HEK293 (cell line): ENCODE data around the gene BEND7.

Experiments
- CTCF ChIA-PET: fragments of 350-600 bp; formaldehyde crosslinking; extraction: SDS; loops from one replicate; lab custom pipeline; 2021; ENCODE audit warnings: antibody characterized with exemption; lab: Yijun Ruan, JAX
- POLR2A ChIA-PET: fragments of 300-600 bp; formaldehyde crosslinking; extraction: SDS; loops from one replicate; lab custom pipeline; 2020; ENCODE audit warnings: antibody characterized with exemption, inconsistent platforms; lab: Yijun Ruan, JAX
- H3K27ac ChIP-seq: fragments of 200-500 bp; sonication (Bioruptor generic); 2 replicates; pipeline ENCODE4 v1.5.1; 2014; ENCODE audit warnings: low read depth, low read length, control low read depth, inconsistent platforms; ENCODE audit errors: extremely low read depth
- H3K36me3 ChIP-seq, 2 experiments: fragments of 200-500 bp in 1 of 2; sonication (Bioruptor generic) in 1 of 2; 1 replicate in 1 of 2; 2 replicates in 1 of 2; pipeline ENCODE4 v1.5.1; 2014 to 2017; ENCODE audit warnings: inconsistent platforms in 2 of 2, low read length in 2 of 2; ENCODE audit not compliant: control insufficient read depth in 2 of 2, insufficient read depth in 1 of 2
- H3K4me1 ChIP-seq: fragments of 200-500 bp; sonication (Bioruptor generic); 2 replicates; pipeline ENCODE4 v1.5.1; 2014; ENCODE audit warnings: mild to moderate bottlenecking, low read length, inconsistent platforms; ENCODE audit not compliant: control insufficient read depth, insufficient read depth
- H3K4me3 ChIP-seq: 2 replicates; pipeline ENCODE4 v1.5.1; 2011; ENCODE audit warnings: low read depth, mild to moderate bottlenecking, control low read depth, low read length, moderate library complexity
- H3K9me3 ChIP-seq: fragments of 200-500 bp; sonication (Bioruptor generic); 2 replicates; pipeline ENCODE4 v1.5.1; 2014; ENCODE audit warnings: low read depth, low read length, inconsistent platforms; ENCODE audit not compliant: control insufficient read depth, insufficient read depth
- BCL11B ChIP-seq: fragments of 450-650 bp; formaldehyde crosslinking; IDR thresholded peaks from 2 replicates; pipeline ENCODE4 v1.5.1; 2016; ENCODE audit warnings: low read depth, missing biosample characterization, missing genetic modification characterization
- GLIS1 ChIP-seq: fragments of 450-650 bp; formaldehyde crosslinking; IDR thresholded peaks from 2 replicates; pipeline ENCODE4 v1.5.1; 2016; ENCODE audit warnings: missing biosample characterization, missing genetic modification characterization
- GLIS2 ChIP-seq: fragments of 450-650 bp; formaldehyde crosslinking; IDR thresholded peaks from 2 replicates; pipeline ENCODE4 v1.5.1; 2016; ENCODE audit warnings: missing biosample characterization, missing genetic modification characterization
- KLF10 ChIP-seq: fragments of 450-650 bp; IDR thresholded peaks from 2 replicates; pipeline ENCODE4 v1.5.1; 2018; ENCODE audit warnings: missing biosample characterization, mild to moderate bottlenecking, missing genetic modification characterization
- KLF9 ChIP-seq: fragments of 450-650 bp; formaldehyde crosslinking; IDR thresholded peaks from 2 replicates; pipeline ENCODE4 v1.5.1; 2016; ENCODE audit warnings: missing biosample characterization, missing genetic modification characterization, low read depth
- TRIM28 ChIP-seq: IDR thresholded peaks from 2 replicates; pipeline ENCODE4 v1.6.1; 2011; ENCODE audit warnings: low read length, control low read depth, borderline replicate concordance
- ZBTB10 ChIP-seq: fragments of 450-650 bp; formaldehyde crosslinking; IDR thresholded peaks from 2 replicates; pipeline ENCODE4 v1.5.1; 2016; ENCODE audit warnings: missing biosample characterization, missing genetic modification characterization
- ZBTB6 ChIP-seq: fragments of 450-650 bp; formaldehyde crosslinking; IDR thresholded peaks from 2 replicates; pipeline ENCODE4 v1.5.1; 2017; ENCODE audit warnings: missing biosample characterization, missing genetic modification characterization
- ZIC2 ChIP-seq: fragments of 450-650 bp; formaldehyde crosslinking; IDR thresholded peaks from 2 replicates; pipeline ENCODE4 v1.5.1; 2016; ENCODE audit warnings: missing biosample characterization, missing genetic modification characterization
- ZNF132 ChIP-seq: fragments of 450-650 bp; formaldehyde crosslinking; IDR thresholded peaks from 2 replicates; pipeline ENCODE4 v1.5.1; 2017; ENCODE audit warnings: missing biosample characterization, missing genetic modification characterization, borderline replicate concordance
- ZNF202 ChIP-seq: fragments of 450-650 bp; formaldehyde crosslinking; IDR thresholded peaks from 2 replicates; pipeline ENCODE4 v1.5.1; 2016; ENCODE audit warnings: missing biosample characterization, missing genetic modification characterization, borderline replicate concordance
- ZNF274 ChIP-seq, 2 experiments: fragments of 200-500 bp in 1 of 2; fragments of 450-650 bp in 1 of 2; sonication (Bioruptor generic) in 1 of 2; formaldehyde crosslinking in 1 of 2; IDR thresholded peaks; 2 replicates each; pipeline versions ENCODE4 v1.5.1 to v1.6.1; 2014 to 2016; ENCODE audit warnings: borderline replicate concordance in 1 of 2, inconsistent platforms in 1 of 2, low read length in 1 of 2, missing biosample characterization in 1 of 2, missing genetic modification characterization in 1 of 2
- ZNF311 ChIP-seq: fragments of 450-650 bp; formaldehyde crosslinking; IDR thresholded peaks from 2 replicates; pipeline ENCODE4 v1.5.1; 2017; ENCODE audit warnings: missing biosample characterization, missing genetic modification characterization, borderline replicate concordance
- ZNF501 ChIP-seq: fragments of 450-650 bp; formaldehyde crosslinking; IDR thresholded peaks from 2 replicates; pipeline ENCODE4 v1.5.1; 2016; ENCODE audit warnings: missing biosample characterization, missing genetic modification characterization
- ZNF514 ChIP-seq: fragments of 450-650 bp; formaldehyde crosslinking; IDR thresholded peaks from 2 replicates; pipeline ENCODE4 v1.5.1; 2016; ENCODE audit warnings: missing biosample characterization, missing genetic modification characterization
- ZNF585B ChIP-seq: fragments of 450-650 bp; formaldehyde crosslinking; IDR thresholded peaks from 2 replicates; pipeline ENCODE4 v1.5.1; 2016; ENCODE audit warnings: missing biosample characterization, missing genetic modification characterization
- ZNF791 ChIP-seq: fragments of 450-650 bp; formaldehyde crosslinking; IDR thresholded peaks from 2 replicates; pipeline ENCODE4 v1.5.1; 2016; ENCODE audit warnings: missing biosample characterization, missing genetic modification characterization
- ZSCAN18 ChIP-seq: fragments of 450-650 bp; formaldehyde crosslinking; IDR thresholded peaks from 2 replicates; pipeline ENCODE4 v1.5.1; 2016; ENCODE audit warnings: missing biosample characterization, missing genetic modification characterization
- ZSCAN30 ChIP-seq: fragments of 450-650 bp; IDR thresholded peaks from 2 replicates; pipeline ENCODE4 v1.5.1; 2018; ENCODE audit warnings: missing biosample characterization, mild to moderate bottlenecking, missing genetic modification characterization, moderate library complexity

BEND7 gene

GRCh38 chr10:13511409-13511808 lies 17.4 kb downstream of the BEND7 start:
- peaks cover 0 to 11% of the 10 kb centered on the region in 2 experiments; a peak in 1 of 3 replicates for H3K36me3 ChIP-seq
- no peaks in the 10 kb centered on the region for H3K9me3 ChIP-seq
- POLR2A ChIA-PET = interaction anchor here (1.1 kb wide), 1 partner anchor 17 kb away, joined by 3 read pairs; no protein-coding TSS in a partner anchor
- TF ChIP-seq KLF9 (tag by site-specific recombination) (no peak), ZSCAN30 (tag by site-specific recombination) (no peak), ZNF202 (tag by site-specific recombination) (no peak), GLIS1 (tag by site-specific recombination) (no peak)
- no peak overlapping the region for H3K27ac ChIP-seq
- CTCF ChIA-PET = interaction anchor here (0.7 to 1.5 kb wide), 3 partner anchors 10 to 153 kb away, joined by 3 to 4 read pairs (median 4); no protein-coding TSS in a partner anchor
- peaks cover 3% of the 10 kb centered on the region; the same call in 1 of the 2 replicates for H3K4me1 ChIP-seq
- no peak overlapping the region for H3K4me3 ChIP-seq

GRCh38 chr10:13505052-13505680 lies 23.6 kb downstream of the BEND7 start:
- H3K36me3 ChIP-seq = peaks cover 3 to 5% of the 10 kb centered on the region in 2 experiments; a peak in 2 of 3 replicates
- no peaks in the 10 kb centered on the region for H3K9me3 ChIP-seq
- POLR2A ChIA-PET = no interaction called here
- no peak overlapping the region for H3K27ac ChIP-seq
- CTCF ChIA-PET = interaction anchor here (0.7 kb wide), 1 partner anchor 21 kb away, joined by 6 read pairs; no protein-coding TSS in a partner anchor
- no peak overlapping the region for H3K4me3 ChIP-seq
- H3K4me1 ChIP-seq = peaks cover 12% of the 10 kb centered on the region
- TF ChIP-seq ZBTB10 (no peak), ZNF501 (no peak), ZBTB6 (tag by site-specific recombination) (no peak), ZNF791 (no peak), GLIS1 (tag by site-specific recombination) (peak; percentile 65), KLF10 (no peak), GLIS2 (tag by site-specific recombination) (peak; percentile 29; the same call in 1 of the 2 replicates), ZNF274 (IDR thresholded peaks at IDR 0.05; ENCODE audit: low read length) (no peak), ZNF274 (tag by site-specific recombination; IDR thresholded peaks at IDR 0.05; ENCODE audit: borderline replicate concordance) (no peak), ZSCAN18 (tag by site-specific recombination) (no peak), ZNF132 (tag by site-specific recombination) (no peak), ZSCAN30 (tag by site-specific recombination) (no peak), ZNF514 (tag by site-specific recombination) (no peak), ZIC2 (tag by site-specific recombination) (peak; percentile 100), ZNF311 (tag by site-specific recombination) (no peak), TRIM28 (no peak), BCL11B (tag by site-specific recombination) (no peak), ZNF585B (tag by site-specific recombination) (no peak)
